ENCODE measurements around the gene HSD17B4. TPM values are rescaled to one million over a fixed set of nuclear protein-coding genes. Genes with fewer than 3 reads are reported as not detected.

Gene HSD17B4
- total RNA-seq, 4 donors from 2014 or later: 71.6 to 90.6 (median 86.2) TPM

- intact Hi-C loops (cut with DNase I): no loop called here
- Histone ChIP-seq H3K27ac (replicated peaks in 1 of 4) (no peak overlapping the region), H3K9me3 (no peaks in the 10 kb centered on the region), H3K4me1 (peaks cover 6 to 18% (median 11%) of the 10 kb centered on the region in 4 donors), H3K27me3 (no peaks in the 10 kb centered on the region), H3K4me3 (no peak overlapping the region), H3K36me3 (no peaks in the 10 kb centered on the region)
- no peak for DNase-seq (ENCODE audit: extremely low spot score)
- TF ChIP-seq CTCF (IDR thresholded peaks at IDR 0.05) (no peak), POLR2A (IDR thresholded peaks at IDR 0.05; ENCODE audit: low read depth) (no peak), EP300 (IDR thresholded peaks at IDR 0.05) (no peak), POLR2AphosphoS5 (IDR thresholded peaks at IDR 0.05) (no peak)
- WGBS: 90% methylated on average over 5 of the region's 5 CpGs
Observed at GRCh38 chr5:119406551-119407110, 45.7 kb upstream of the HSD17B4 start.

- Histone ChIP-seq H3K4me1 (peaks cover 8 to 28% (median 20%) of the 10 kb centered on the region in 4 donors), H3K36me3 (no peaks in the 10 kb centered on the region), H3K9me3 (no peaks in the 10 kb centered on the region), H3K4me3 (no peak overlapping the region), H3K27ac (replicated peaks in 1 of 4) (no peak overlapping the region), H3K27me3 (no peaks in the 10 kb centered on the region)
- no peak for DNase-seq (ENCODE audit: extremely low spot score)
- no peak for TF ChIP-seq EP300 (IDR thresholded peaks at IDR 0.05)
- no peak for TF ChIP-seq POLR2A (IDR thresholded peaks at IDR 0.05; ENCODE audit: low read depth)
- TF ChIP-seq CTCF (IDR thresholded peaks at IDR 0.05): no peak
- TF ChIP-seq POLR2AphosphoS5 (IDR thresholded peaks at IDR 0.05): no peak
- intact Hi-C loops (cut with DNase I): no loop called here
- 90% methylated on average over 2 of the region's 3 CpGs for WGBS
Observed at GRCh38 chr5:119409235-119409815, 43.0 kb upstream of the HSD17B4 start.

GRCh38 chr5:119410448-119411159 is 41.7 kb upstream of the HSD17B4 start:
- intact Hi-C loops (cut with DNase I): loop anchor here (5.0 to 10.0 kb wide), 5 partner anchors 53 to 423 kb away; partner anchors contain the start of genes DMXL1, DTWD2 and TNFAIP8
- DNase-seq (ENCODE audit: extremely low spot score): no peak
- 70% methylated on average over 4 of the region's 4 CpGs for WGBS
- H3K4me3 ChIP-seq: no peak overlapping the region
- H3K9me3 ChIP-seq: no peaks in the 10 kb centered on the region
- no peaks in the 10 kb centered on the region for H3K36me3 ChIP-seq
- H3K27ac ChIP-seq (replicated peaks in 1 of 4): peak overlapping the region in 1 of 4 donors; percentile 74
- TF ChIP-seq POLR2A (IDR thresholded peaks at IDR 0.05; ENCODE audit: low read depth) (no peak), EP300 (IDR thresholded peaks at IDR 0.05) (no peak), CTCF (IDR thresholded peaks at IDR 0.05) (no peak), POLR2AphosphoS5 (IDR thresholded peaks at IDR 0.05) (no peak)
- H3K27me3 ChIP-seq: no peaks in the 10 kb centered on the region
- H3K4me1 ChIP-seq: peaks cover 8 to 23% (median 20%) of the 10 kb centered on the region in 4 donors

GRCh38 chr5:119411361-119412278 is 40.7 kb upstream of the HSD17B4 start:
- no peaks in the 10 kb centered on the region for H3K27me3 ChIP-seq
- H3K9me3 ChIP-seq: no peaks in the 10 kb centered on the region
- H3K36me3 ChIP-seq: no peaks in the 10 kb centered on the region
- DNase-seq (ENCODE audit: extremely low spot score): no peak
- WGBS: 8% methylated on average over 15 of the region's 15 CpGs
- peak overlapping the region; percentile 74 to 83 (median 79) for H3K27ac ChIP-seq (replicated peaks in 1 of 4)
- H3K4me1 ChIP-seq: peaks cover 8 to 23% (median 20%) of the 10 kb centered on the region in 4 donors
- intact Hi-C loops (cut with DNase I): loop anchor here (5.0 to 10.0 kb wide), 5 partner anchors 54 to 424 kb away; partner anchors contain the start of genes DMXL1, DTWD2 and TNFAIP8
- TF ChIP-seq EP300 (IDR thresholded peaks at IDR 0.05): no peak
- peak; percentile 88 to 97 (median 89) for TF ChIP-seq CTCF (IDR thresholded peaks at IDR 0.05)
- TF ChIP-seq POLR2A (IDR thresholded peaks at IDR 0.05; ENCODE audit: low read depth): no peak
- peak in 1 of 2 donors; percentile 29 for TF ChIP-seq POLR2AphosphoS5 (IDR thresholded peaks at IDR 0.05)
- H3K4me3 ChIP-seq: peak overlapping the region; percentile 51 to 66 (median 58)

Measured in esophagus muscularis mucosa (tissue), 4 donors.